ENCODE data around the gene ANKS1A.

- TF ChIP-seq CTCF (conservative IDR thresholded peaks at IDR 0.05; ENCODE audit: low read depth, low read length) (no peak), EZH2 (IDR thresholded peaks at IDR 0.05; ENCODE audit: borderline replicate concordance, low read depth, low read length, poor library complexity, severe bottlenecking) (no peak)
Measured at GRCh38 chr6:35070111-35070510, 181.1 kb downstream of the ANKS1A start.
